ENCODE results near the gene FBXL20.

DNA sequence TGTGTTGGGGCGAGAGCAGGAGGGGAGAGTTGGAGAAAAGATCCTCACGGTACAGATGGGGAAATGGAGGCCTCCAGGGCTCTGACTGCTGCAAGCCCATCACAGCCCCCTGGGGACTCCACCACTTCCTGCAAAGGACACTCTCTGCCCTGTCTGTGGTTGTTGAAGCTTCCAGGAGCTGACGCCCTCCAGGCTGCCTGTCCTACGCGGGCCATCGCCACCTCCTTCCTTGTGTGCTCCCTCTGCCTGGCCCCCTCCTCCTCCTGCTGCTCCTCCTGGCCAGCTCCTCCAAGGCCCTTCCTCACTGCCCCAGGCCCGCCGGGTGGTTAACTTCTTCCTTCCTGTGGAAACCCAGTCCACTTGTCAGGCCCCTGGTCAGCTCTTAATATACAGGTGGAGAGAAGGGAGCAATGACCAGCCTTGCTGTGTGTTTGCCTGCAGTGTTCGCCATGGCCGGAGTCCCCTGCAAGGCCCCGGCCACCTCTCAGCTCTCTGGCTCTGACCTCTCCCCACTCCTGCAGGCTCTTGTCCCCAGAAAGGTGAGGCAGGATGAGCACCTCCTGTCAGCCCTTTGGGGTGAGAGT, 157.3 kb downstream of the FBXL20 start:
- TF ChIP-seq EZH2 (IDR thresholded peaks at IDR 0.05; ENCODE audit: low read length, missing control alignments), result no peak
- TF ChIP-seq, protein P1, sequence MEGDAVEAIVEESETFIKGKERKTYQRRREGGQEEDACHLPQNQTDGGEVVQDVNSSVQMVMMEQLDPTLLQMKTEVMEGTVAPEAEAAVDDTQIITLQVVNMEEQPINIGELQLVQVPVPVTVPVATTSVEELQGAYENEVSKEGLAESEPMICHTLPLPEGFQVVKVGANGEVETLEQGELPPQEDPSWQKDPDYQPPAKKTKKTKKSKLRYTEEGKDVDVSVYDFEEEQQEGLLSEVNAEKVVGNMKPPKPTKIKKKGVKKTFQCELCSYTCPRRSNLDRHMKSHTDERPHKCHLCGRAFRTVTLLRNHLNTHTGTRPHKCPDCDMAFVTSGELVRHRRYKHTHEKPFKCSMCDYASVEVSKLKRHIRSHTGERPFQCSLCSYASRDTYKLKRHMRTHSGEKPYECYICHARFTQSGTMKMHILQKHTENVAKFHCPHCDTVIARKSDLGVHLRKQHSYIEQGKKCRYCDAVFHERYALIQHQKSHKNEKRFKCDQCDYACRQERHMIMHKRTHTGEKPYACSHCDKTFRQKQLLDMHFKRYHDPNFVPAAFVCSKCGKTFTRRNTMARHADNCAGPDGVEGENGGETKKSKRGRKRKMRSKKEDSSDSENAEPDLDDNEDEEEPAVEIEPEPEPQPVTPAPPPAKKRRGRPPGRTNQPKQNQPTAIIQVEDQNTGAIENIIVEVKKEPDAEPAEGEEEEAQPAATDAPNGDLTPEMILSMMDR (conservative IDR thresholded peaks at IDR 0.05 in 1 of 2, IDR thresholded peaks at IDR 0.05 in 1 of 2; ENCODE audit: low read depth in 1 of 2, low read length in 2 of 2), result no peak

Measured in fibroblast of lung (primary cell).